HG03457 (cell line): ENCODE data around the gene CCL28.
"Not testable (repeated sequence)": the region's sequence is repeated elsewhere in the genome, so short reads cannot be mapped to it uniquely, and the experiment has no call there.

ENCODE experiments used
- ATAC-seq: cut with Tn5 transposase; IDR thresholded peaks from one replicate; pipeline ENCODE4 v1.9.1; 2021; ENCODE audit warnings: moderate number of reproducible peaks; ENCODE audit not compliant: unreplicated experiment

CCL28 gene

GRCh38 chr5:43412156-43412555 lies at the start of gene CCL28:
TSS of gene CCL28 (minus strand) at chr5:43412391. CDS start at chr5:43412316, 75 bp downstream.
- no peak for ATAC-seq

GRCh38 chr5:43461066-43461465 lies 48.9 kb upstream of the CCL28 start:
- no peak for ATAC-seq

GRCh38 chr5:43456556-43456955 lies 44.4 kb upstream of the CCL28 start:
- ATAC-seq, result no peak

- not testable (repeated sequence) for ATAC-seq
Observed at GRCh38 chr5:43441575-43441974, 29.4 kb upstream of the CCL28 start.

GRCh38 chr5:43437062-43437660 lies 25.0 kb upstream of the CCL28 start:
- ATAC-seq, result no peak

- ATAC-seq, result no peak
Observed at GRCh38 chr5:43433382-43433781, 21.2 kb upstream of the CCL28 start.

- no peak for ATAC-seq
Observed at GRCh38 chr5:43432486-43433375, 20.5 kb upstream of the CCL28 start.

- ATAC-seq, result no peak
Observed at GRCh38 chr5:43429706-43430105, 17.5 kb upstream of the CCL28 start.

- no peak for ATAC-seq
Observed at GRCh38 chr5:43429016-43429415, 16.8 kb upstream of the CCL28 start.

GRCh38 chr5:43427306-43427705 lies 15.1 kb upstream of the CCL28 start:
- no peak for ATAC-seq

- no peak for ATAC-seq
Observed at GRCh38 chr5:43425983-43426382, 13.8 kb upstream of the CCL28 start.

GRCh38 chr5:43423086-43423485 lies 10.9 kb upstream of the CCL28 start:
- not testable (repeated sequence) for ATAC-seq

GRCh38 chr5:43422143-43422542 lies 10.0 kb upstream of the CCL28 start:
- no peak for ATAC-seq

GRCh38 chr5:43421450-43422133 lies 9.4 kb upstream of the CCL28 start:
- ATAC-seq, result no peak

GRCh38 chr5:43420241-43420640 lies 8.1 kb upstream of the CCL28 start:
- ATAC-seq, result no peak

GRCh38 chr5:43418561-43418960 lies 6.4 kb upstream of the CCL28 start:
- ATAC-seq, result no peak

GRCh38 chr5:43416803-43417394 lies 4.7 kb upstream of the CCL28 start:
- ATAC-seq, result no peak

GRCh38 chr5:43415935-43416802 lies 4.0 kb upstream of the CCL28 start:
- ATAC-seq, result no peak

- no peak for ATAC-seq
Observed at GRCh38 chr5:43413966-43414365, 1.8 kb upstream of the CCL28 start.

GRCh38 chr5:43412644-43413043 lies 453 bp upstream of the CCL28 start:
- ATAC-seq, result no peak
